ENCODE data around the gene ELOVL2. TPM values are rescaled to one million over a fixed set of nuclear protein-coding genes. Genes with fewer than 3 reads are reported as not detected.

The ELOVL2 gene
- total RNA-seq, 1 experiment from 2014 or later, result 0.07 TPM

DNA sequence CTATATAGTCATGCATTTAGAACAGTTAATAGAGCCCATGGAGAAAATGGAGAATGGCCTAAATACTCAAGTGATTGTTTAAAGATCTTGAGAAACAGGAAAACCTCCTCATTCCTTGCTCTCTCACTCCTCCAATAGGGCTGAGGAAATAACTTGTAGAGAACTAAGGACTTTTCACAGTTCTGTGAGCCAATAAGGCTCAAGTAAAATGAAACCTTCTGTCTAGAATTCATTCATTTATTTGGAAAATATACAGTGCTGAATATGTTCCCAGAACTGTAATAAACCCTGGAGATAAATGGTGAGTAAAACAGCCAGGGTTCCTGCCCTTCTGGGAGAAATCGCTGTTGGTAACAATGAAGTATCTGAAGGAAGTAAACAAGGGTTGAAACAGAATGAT, 35.3 kb downstream of the ELOVL2 start:
- ATAC-seq, result no peak
- H4K20me1 ChIP-seq (ENCODE audit: insufficient read depth), result no peaks in the 10 kb centered on the region
- TF ChIP-seq, protein P1, sequence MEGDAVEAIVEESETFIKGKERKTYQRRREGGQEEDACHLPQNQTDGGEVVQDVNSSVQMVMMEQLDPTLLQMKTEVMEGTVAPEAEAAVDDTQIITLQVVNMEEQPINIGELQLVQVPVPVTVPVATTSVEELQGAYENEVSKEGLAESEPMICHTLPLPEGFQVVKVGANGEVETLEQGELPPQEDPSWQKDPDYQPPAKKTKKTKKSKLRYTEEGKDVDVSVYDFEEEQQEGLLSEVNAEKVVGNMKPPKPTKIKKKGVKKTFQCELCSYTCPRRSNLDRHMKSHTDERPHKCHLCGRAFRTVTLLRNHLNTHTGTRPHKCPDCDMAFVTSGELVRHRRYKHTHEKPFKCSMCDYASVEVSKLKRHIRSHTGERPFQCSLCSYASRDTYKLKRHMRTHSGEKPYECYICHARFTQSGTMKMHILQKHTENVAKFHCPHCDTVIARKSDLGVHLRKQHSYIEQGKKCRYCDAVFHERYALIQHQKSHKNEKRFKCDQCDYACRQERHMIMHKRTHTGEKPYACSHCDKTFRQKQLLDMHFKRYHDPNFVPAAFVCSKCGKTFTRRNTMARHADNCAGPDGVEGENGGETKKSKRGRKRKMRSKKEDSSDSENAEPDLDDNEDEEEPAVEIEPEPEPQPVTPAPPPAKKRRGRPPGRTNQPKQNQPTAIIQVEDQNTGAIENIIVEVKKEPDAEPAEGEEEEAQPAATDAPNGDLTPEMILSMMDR (IDR thresholded peaks at IDR 0.05 in 2 of 3, conservative IDR thresholded peaks at IDR 0.05 in 1 of 3; ENCODE audit: borderline replicate concordance in 1 of 3, insufficient read depth in 1 of 3, low read depth in 2 of 3, low read length in 2 of 3), result no peak
- TF ChIP-seq SP1 (IDR thresholded peaks at IDR 0.05; ENCODE audit: low read depth) (no peak), ZNF274 (IDR thresholded peaks at IDR 0.05; ENCODE audit: low read depth, low read length) (no peak), SIN3A (IDR thresholded peaks at IDR 0.05; ENCODE audit: low read depth) (no peak), SRF (IDR thresholded peaks at IDR 0.05; ENCODE audit: low read depth) (no peak), EZH2 (IDR thresholded peaks at IDR 0.05) (no peak), ELF1 (IDR thresholded peaks at IDR 0.05; ENCODE audit: borderline replicate concordance, low read depth) (no peak), EZH2phosphoT487 (IDR thresholded peaks at IDR 0.05; ENCODE audit: borderline replicate concordance) (no peak), CBX3 (IDR thresholded peaks at IDR 0.05; ENCODE audit: low read depth) (no peak), ZFX (IDR thresholded peaks at IDR 0.05) (no peak), CEBPB (IDR thresholded peaks at IDR 0.05; ENCODE audit: low read depth) (no peak), POLR2AphosphoS5 (IDR thresholded peaks at IDR 0.05; ENCODE audit: low read depth, low read length) (no peak), EGR1 (IDR thresholded peaks at IDR 0.05; ENCODE audit: low read depth) (no peak), RAD21 (IDR thresholded peaks at IDR 0.05; ENCODE audit: low read depth) (no peak)
- TF ChIP-seq, protein P2, sequence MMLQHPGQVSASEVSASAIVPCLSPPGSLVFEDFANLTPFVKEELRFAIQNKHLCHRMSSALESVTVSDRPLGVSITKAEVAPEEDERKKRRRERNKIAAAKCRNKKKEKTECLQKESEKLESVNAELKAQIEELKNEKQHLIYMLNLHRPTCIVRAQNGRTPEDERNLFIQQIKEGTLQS (IDR thresholded peaks at IDR 0.05), result no peak
- no TSS peak for BruUV-seq (replicated peaks)
- intact Hi-C loops (cut with micrococcal nuclease), result no loop called here
- peak overlapping the region in 1 of 2 experiments; percentile 47; a peak in 2 of 4 replicates for H3K4me3 ChIP-seq (replicated peaks in 1 of 2; ENCODE audit: low read depth in 1 of 2, low read length in 2 of 2)
- H3K9me2 ChIP-seq (ENCODE audit: insufficient read depth), result no peaks in the 10 kb centered on the region
- peak overlapping the region; percentile 24; the same call in 1 of the 2 replicates for H3K9ac ChIP-seq (ENCODE audit: low read length)
- H3K27me3 ChIP-seq (ENCODE audit: insufficient read depth, low read length), result no peaks in the 10 kb centered on the region
- H3K9me3 ChIP-seq (ENCODE audit: control insufficient read depth in 1 of 2, insufficient read depth in 1 of 2, low read depth in 1 of 2, low read length in 2 of 2), result no peaks in the 10 kb centered on the region
- peaks cover 21 to 44% of the 10 kb centered on the region in 2 experiments for H3K4me1 ChIP-seq (ENCODE audit: control insufficient read depth in 1 of 2, insufficient read depth in 2 of 2, low read length in 2 of 2)
- H2AFZ ChIP-seq (ENCODE audit: low read depth, low read length, poor library complexity, severe bottlenecking), result peak overlapping the region; percentile 50
- no peaks in the 10 kb centered on the region for H3K36me3 ChIP-seq (ENCODE audit: control insufficient read depth in 1 of 2, insufficient read depth in 2 of 2, low read length in 2 of 2)
- peak overlapping the region; percentile 88 for H3K4me2 ChIP-seq (ENCODE audit: low read length)
- ChIA-PET POLR2A (no interaction called here), CTCF (interaction anchor here (1.0 kb wide), 1 partner anchor 54 kb away, joined by 4 read pairs; no protein-coding TSS in a partner anchor), RAD21 (ENCODE audit: low non-redundant PET in 1 of 2, low total read pairs in 2 of 2, uncharacterized antibody in 2 of 2, unreplicated experiment in 2 of 2) (no interaction called here)
- DNase-seq (ENCODE audit: low read depth, low spot score), result no peak
- H3K27ac ChIP-seq (ENCODE audit: low read depth, low read length), result no peak overlapping the region
- H3K79me2 ChIP-seq (ENCODE audit: insufficient read depth, low read length), result no peaks in the 10 kb centered on the region
